GM18907 (cell line): ENCODE measurements around the gene MYH14.
"Not testable (repeated sequence)": the region's sequence is repeated elsewhere in the genome, so short reads cannot be mapped to it uniquely, and the experiment has no call there.

Experiments used
- ATAC-seq: cut with Tn5 transposase; IDR thresholded peaks from one replicate; pipeline ENCODE4 v1.9.1; 2021; ENCODE audit warnings: mild to moderate bottlenecking, moderate library complexity; ENCODE audit not compliant: unreplicated experiment

Gene MYH14

DNA sequence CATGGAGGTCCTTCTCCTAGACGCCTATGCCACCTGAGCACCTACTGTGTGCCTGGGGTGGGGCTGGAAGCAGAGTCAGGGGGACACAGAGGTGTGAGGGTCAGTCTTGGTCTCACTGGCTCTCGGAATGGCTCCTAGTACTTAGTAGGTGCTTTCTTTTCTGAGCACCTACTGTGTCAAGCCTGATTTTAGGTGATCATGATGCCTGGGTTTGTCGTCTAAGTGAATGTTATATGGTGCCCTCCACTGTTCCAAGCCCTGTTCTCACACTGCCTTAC is 20.0 kb downstream of the MYH14 start:
- no peak for ATAC-seq

DNA sequence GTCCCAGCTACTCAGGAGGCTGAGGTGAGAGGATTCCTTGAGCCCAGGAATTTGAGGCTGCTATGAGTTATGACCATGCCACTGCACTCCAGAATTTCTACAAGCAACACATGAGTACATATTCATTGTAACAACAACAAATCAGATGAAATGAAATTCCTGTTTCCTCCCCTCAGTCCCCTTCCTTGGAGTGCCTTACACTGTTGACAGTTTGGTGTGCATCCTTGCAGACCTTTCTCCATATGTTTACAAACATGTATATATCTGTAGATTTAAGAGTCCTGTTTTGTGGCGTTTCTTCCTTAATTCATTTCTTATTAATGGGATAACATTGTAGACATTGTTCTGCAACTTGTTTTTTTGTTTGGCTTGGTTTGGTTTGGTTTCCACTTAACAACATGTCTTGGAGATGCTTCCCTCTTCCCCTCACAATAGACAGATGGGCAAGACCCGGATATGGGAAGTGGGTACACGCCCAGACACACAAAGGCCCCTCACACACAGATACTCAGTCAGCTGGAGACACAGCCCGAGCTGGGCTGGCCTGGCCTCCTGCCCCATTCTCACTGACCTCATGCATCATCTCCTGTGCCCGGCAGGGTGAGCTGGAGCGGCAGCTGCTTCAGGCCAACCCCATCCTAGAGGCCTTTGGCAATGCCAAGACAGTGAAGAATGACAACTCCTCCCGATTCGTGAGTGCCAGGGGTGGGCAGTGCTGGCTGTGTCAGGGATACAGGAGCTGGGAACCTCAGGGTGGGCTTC is 21.7 kb downstream of the MYH14 start:
- no peak for ATAC-seq

DNA sequence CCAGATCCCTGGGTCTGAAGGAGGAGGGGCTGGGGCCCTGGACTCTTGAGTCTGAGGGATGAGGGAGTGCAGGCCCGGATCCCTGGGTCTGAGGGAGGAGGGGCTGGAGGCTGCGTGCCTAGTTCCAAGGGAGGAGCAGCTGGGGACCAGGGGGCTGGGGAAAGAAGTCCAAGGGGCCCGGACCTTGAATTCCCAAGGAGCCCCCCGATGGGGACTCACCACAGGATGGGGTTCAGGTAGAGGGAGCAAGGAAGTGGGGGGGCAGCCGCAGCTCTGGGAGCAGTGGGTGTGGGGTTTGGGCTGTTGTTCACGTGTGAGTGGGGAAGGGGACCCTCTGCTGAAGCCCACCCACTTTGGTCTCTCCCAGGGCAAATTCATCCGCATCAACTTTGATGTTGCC is 23.1 kb downstream of the MYH14 start:
- no peak for ATAC-seq

DNA sequence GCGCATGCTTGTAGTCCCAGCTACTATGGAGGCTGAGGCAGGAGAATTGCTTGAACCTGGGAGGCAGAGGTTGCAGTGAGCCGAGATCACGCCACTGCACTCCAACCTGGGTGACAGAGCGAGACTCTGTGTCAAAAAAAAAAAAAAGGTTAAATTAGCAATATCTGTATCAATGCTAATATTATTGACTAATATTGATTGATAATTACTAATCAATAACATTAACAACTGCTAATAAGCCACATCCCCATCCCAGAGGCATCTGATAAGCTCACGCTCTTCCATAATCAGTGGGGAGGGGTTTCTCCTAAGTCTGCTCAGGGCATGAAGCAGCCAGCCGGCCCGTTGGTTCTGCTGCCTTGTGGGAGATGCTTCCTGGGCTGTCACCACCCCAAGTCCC is 24.7 kb downstream of the MYH14 start:
- ATAC-seq: not testable (repeated sequence)

DNA sequence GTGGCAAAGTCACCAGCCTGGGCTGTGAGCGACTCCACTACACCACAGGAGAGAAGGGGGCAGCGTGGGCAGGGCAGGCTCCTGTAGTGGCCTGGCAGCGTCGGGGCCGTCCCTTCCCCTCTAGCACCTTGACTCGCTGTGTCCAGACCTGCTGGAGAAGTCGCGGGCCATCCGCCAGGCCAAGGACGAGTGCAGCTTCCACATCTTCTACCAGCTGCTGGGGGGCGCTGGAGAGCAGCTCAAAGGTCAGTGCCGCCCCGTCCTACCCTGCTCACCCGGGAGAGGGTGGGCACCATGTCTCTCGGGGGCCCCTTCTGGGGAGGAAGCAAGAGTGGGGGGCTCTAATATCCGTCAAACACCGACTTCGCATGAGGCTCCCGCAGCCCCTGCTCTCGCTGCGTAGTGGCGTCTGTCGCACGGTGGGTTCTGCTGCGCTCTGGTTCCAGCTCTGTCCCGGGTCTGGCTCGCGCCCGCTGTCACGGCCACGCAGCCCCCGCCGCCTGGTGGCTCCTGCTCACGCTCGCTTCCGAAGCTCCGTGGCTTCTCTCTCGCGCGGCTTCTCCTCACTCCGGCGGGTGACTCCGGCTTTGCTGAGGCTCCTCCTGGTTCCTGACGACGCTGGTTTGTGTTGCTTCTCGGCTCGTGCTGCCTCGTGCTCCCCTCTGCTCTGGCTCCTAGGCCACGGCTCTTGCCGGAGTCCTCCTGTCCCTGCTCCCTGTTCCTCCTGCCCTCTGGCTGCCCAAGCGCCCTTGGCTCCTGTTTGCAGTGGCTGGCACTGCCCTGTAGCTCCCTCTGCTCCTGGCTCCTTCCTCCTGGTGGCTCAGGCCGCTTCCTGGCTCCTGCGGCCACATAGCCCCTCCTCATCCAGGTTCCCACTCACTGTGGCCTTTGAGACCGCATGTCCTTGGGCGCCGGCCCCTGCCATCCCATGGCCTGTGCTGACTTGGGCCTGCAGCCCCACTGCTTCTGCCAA is 27.2 kb downstream of the MYH14 start:
- ATAC-seq: no peak

DNA sequence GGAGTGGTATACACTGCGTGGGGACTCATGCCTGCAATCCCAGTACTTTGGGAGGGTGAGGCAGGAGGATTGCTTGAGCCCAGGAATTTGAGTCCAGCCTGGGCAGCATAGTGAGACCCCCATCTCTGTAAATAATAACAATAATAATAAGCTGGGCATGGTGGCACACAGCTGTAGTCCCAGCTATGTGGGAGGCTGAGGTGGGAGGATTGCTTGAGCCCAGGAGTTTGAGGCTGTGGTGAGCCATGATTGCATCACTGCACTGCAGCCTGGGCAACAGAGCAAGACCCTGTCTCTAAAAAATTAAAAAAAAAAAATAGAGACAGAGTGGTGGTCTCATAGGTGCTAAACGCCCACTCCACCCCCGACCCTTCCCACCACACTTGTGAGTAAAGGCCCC is 28.0 kb downstream of the MYH14 start:
- ATAC-seq: not testable (repeated sequence)

DNA sequence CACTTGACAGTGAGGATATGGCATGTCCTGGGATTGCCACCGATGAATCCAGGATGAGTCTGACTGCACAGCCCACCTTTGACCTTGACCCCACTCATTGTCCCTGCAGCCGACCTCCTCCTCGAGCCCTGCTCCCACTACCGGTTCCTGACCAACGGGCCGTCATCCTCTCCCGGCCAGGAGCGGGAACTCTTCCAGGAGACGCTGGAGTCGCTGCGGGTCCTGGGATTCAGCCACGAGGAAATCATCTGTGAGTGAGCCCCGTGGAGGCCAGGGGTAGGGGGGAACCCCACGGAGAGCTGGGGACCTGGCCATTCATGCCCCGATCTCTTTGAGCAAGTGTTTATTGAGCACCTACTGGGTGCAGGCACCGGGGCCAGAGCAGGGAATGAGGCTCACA is 28.4 kb downstream of the MYH14 start:
- ATAC-seq: no peak

DNA sequence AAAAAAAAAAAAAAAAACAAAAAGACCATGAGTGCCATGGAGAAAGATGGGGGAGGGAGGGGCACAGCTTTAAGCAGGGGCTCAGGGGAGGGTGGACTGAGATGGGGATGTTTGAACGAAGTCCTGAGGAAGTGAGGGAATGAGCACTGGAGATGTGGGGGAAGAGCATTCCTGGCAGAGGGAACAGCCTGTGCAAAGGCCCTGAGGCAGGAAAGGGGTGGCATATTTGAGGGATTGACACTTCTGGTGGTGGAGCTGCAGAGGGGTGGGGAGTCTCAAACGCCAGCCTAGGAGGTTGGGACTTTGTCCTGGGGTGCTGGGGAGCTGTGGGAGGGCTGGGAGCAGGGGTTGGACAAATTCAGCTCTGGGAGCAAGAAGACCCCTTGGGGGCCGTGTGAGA is 29.2 kb downstream of the MYH14 start:
- ATAC-seq: no peak

DNA sequence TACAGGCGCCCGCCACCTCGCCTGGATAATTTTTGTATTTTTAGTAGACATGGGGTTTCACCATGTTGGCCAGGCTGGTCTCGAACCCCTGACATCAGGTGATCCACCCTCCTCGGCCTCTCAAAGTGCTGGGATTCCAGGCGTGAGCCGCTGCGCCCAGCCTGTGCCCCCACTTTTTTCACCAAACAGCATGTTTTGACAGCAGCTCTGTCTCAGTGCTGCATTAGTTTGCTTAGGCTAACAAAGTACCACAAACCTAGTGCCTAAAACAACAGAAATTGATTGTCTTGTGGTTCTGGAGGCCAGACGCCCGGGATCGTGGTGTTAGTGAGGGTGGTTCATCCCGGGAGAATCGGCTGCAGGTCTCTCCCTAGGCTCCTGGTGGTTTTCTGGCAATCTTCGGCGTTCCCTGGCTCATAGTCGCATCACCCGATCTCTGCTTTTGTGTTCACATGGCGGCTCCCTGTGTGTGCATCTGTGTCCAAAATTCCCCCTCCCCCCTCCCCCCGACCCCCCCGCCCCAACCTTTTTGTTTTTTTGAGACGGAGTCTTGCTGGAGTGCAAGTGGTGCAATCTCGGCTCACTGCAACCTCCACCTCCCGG is 30.0 kb downstream of the MYH14 start:
- ATAC-seq: no peak

DNA sequence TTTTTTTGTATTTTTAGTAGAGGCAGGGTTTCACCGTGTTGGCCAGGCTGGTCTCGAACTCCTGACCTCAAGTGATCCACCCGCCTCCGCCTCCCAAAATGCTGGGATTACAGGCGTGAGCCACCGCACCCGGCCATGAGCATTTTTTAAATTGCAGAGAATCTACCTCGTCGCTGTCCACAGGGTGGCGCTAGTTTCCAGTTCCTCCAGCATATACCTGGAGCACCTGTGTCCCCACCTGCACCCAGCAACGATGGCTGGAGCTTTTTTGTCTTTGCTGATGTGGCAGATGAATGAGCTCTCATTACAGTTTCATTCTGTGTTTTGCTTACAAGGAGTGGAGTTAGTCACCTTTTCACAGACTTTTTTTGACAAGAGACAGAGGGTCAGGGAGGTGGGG is 34.1 kb downstream of the MYH14 start:
- not testable (repeated sequence) for ATAC-seq

DNA sequence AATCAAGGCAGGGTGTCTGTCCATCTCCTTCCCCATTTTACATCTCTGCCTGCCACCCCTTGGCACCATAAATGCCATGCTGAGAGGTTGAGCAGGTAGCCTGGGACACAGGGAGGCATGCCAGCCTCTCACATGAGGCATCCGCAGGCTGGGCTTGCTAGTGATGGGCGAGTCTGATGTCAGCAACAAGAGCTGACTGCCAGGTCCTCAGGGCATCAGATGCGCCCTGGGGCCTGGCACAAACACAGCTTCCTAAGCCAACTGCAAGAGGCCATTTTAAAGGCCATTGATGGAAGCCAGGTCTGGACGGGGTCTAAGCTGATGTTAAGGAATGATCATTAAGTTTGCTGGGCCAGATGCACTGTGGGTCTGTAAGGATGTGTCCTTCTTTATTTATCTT is 34.6 kb downstream of the MYH14 start:
- no peak for ATAC-seq

DNA sequence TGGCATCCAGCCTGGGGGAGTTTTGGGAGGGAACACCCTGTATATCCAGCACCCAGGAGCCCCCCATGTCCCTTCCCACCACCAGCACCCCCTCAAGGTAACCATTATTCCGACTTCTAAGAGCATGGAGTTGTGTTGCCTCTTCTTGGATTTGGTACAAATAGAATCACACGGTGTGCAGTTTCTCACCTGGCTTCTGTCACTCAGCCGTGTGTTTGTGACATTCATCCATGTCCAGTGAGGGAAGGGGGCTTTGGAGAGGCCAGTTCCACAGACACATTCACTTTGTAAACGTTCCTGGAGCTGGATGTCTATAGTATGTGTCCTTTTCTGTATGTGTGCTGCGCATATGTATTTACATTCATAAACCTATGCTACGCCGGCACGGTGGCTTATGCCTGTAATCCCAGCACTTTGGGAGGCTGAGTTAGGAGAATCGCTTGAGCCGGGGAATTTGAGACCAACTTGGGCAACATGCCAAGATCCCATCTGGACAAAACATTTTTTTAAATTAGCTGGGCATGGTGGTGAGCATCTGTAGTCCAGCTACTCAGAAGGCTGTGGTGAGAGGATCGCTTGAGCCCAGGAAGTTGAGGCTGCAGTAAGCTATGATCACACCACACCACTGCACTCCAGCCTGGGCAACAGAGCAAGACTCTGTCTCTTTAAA is 36.6 kb downstream of the MYH14 start:
- ATAC-seq: no peak

DNA sequence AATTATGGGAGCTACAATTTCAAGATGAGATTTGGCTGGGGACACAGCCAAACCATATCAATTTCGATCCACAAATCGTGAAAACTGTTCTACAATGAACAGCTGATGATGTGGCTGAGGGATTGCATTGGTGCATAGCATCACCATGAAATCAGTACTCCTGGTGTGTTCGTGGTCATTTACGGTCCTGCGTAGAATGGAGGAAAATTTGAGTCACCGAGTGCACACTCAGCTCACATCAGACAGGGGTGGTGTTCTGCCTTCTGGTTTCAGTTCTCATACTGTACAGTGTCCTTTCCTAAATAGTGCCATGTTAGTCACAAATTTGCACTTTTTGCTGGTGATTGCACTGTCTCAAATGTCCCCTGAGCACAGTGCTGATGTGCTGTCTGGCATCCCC is 39.2 kb downstream of the MYH14 start:
- no peak for ATAC-seq

DNA sequence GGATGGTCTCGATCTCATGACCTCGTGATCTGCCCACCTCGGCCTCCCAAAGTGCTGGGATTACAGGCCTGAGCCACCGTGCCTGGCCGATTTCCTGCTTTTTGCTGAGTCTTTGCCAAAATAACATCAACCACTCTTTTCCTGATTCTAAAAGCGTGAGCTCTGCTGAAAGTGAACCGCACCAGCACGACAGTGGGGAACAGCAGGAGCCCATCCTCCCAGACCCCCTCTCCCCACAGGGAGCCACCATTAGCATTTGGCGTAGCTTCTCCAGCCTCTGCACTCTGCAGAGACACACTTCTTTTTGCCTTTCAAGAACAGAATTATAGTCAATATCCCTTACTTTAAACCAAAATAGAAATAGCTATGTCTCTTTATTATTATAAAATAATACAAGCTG is 41.3 kb downstream of the MYH14 start:
- no peak for ATAC-seq

DNA sequence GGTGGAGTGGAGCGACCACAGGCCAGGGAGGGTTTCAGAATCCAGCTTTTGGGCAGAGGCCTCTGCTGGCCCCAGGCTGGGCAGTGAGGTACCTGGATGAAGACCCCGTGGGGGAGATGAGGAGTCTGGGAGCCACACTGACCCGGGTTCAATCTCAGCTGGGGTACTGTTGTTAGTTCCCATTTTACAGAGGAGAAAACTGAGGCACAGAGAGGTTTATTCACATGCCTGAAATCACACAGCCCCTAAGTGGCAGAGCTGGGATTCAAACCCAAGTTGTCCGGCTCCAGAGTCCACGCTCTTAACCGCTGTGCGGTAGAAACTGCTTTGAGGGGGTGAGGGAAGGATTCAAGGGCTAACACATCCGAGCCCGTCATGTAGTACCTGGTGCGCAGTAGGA is 45.0 kb downstream of the MYH14 start:
- ATAC-seq: no peak

DNA sequence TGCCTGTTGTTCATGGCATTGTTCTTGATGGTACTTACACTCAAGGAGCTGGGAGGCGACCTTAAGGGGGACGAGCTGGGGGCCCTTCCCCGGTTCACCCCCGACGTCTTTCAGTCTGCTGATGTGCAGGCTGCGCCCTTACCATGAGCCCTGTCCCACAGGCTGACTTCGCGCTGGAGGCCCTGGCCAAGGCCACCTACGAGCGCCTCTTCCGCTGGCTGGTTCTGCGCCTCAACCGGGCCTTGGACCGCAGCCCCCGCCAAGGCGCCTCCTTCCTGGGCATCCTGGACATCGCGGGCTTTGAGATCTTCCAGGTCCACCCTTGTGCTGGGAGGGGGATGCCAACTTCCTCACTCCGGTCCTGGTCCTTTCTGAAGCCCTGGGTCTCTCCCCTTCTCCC is 45.4 kb downstream of the MYH14 start:
- ATAC-seq: no peak

DNA sequence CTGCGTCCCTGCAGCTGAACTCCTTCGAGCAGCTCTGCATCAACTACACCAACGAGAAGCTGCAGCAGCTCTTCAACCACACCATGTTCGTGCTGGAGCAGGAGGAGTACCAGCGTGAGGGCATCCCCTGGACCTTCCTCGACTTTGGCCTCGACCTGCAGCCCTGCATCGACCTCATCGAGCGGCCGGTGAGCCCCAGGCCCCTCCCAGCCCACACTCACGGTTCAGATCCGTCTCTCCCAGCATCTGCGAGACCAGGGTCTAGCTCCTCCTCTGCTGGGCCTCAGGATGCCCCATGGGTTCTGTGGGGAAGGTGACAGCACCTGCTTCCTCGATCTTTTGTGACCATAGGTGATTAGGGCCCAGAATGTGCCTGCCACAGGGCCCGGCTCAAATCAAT is 46.2 kb downstream of the MYH14 start:
- no peak for ATAC-seq

DNA sequence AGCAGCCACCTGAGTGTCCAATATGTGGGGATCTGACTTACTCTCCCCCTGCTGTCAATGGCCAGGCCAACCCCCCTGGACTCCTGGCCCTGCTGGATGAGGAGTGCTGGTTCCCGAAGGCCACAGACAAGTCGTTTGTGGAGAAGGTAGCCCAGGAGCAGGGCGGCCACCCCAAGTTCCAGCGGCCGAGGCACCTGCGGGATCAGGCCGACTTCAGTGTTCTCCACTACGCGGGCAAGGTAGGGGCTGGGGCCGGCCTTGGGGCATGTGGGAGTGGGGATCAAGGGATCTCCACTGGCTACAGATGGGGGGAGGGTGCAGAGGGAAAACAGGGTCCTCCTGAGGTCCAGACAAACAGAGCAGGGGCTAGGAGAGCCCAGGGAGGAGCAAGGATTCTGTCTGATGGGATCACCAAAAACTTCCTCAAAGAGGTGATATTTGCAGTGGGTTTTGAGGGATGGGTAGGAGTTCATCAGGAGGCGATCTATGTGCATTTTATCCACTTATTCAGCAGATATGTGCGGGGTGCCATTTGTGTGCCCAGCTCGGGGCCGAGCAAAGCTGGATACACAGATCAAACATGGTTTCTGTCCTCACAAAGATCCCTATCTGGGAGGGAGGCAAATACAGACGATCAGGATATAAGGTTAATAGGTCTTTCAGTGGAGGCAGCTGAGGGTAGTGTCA is 47.2 kb downstream of the MYH14 start:
- no peak for ATAC-seq

DNA sequence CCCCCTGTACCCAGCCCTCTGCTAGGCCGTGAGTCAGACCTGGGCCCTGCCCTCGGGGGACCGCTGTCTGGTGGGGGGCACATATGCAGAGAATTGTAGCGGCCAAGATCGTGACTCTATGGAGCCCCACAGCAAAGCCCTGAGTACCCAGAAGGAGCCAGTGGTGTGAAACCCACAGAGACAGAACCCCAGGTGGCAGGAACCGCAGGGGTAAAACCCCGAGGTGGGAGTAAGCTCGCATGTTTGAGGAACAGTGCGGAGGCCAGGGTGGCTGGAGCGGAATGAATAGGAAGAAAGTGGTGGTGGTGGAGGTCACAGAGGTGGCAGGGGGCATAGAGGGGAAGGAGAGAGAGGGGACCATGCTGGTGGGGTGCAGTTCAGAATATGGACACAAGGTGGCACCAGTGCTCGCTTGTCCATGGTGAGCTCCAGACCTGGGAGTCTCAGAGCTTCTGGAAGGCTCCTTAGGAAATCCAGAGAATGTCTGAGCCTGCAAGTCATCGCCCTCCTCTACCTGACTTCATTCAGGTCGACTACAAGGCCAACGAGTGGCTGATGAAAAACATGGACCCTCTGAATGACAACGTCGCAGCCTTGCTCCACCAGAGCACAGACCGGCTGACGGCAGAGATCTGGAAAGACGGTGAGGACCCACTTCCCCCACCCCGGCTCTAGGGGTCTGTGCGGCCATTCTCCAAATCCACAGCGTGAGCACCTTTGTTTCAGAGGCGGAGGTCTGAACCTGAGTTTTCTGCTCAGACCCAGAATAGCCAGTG is 48.9 kb downstream of the MYH14 start:
- ATAC-seq: no peak

DNA sequence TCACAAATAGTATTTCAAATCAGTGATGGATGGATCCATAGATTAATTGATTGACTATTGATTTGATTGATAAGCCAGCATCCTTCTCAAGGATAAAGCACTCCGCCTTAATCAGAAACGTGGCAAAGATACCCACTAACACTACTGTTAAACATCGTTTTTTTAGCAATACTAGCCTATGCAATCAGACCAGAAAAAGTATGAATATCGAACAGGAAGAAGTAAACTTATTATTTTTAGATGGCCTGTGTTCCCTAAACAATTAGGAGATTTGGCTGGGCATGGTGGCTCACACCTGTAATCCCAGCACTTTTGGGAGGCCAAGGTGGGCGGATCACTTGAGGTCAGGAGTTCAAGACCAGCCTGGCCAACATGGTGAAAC is 49.5 kb downstream of the MYH14 start:
- ATAC-seq: no peak
